HG02970 (cell line): ENCODE data around the gene SOCS3.
A peak's percentile ranks its signal among the peaks of the same experiment; 100 is the strongest.

Experiments used
- ATAC-seq: cut with Tn5 transposase; IDR thresholded peaks from one replicate; pipeline ENCODE4 v1.9.1; 2021; ENCODE audit warnings: mild to moderate bottlenecking, moderate library complexity, moderate number of reproducible peaks; ENCODE audit not compliant: unreplicated experiment, low FRiP score

SOCS3 gene

DNA sequence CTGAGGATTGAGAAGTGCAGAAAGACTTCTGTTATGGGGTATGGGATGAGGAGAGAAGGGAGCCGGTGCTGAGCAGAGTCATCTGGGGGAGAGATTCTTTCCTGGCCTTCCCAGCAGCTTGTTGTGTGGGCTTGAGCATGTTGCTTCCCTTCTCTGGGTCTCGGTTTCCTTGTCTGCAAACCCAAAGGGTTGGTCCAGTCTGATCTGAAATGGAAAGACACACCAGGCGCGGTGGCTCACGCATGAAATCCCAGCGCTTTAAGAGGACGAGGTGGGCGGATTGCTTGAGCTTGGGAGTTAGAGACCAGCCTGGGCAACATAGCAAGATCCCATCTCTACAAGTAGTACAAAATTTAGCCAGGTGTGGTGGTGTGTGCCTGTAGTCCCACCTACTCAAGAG lies 6.0 kb downstream of the SOCS3 start:
- ATAC-seq: no peak

DNA sequence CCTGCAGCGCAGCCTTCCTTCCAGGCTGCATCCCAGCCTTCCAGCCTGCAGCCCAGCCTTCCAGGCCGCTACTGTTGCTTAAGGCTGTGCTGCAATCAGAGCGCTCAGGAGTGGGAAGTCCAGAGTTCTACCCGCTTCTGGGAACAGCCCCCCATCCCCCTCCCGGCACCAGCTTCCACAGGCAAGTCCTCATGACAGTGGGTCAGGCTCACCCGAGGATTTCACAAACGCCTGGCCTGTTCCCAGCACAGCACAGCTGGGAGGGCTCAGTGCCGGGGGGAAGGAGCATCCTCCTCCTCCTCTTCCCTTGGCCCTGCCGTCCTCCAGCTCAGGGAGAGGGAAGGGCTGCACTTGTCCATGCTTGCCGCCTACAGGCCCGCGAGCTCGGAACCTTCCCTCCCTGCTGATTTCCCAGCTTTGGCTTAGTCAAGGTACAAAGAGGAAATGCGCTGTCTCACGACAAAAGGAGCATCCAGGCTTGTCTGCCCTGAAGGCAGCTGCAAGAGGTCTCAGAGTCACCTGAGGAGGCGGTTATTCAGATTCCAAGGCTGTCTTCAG lies 8.3 kb downstream of the SOCS3 start:
- no peak for ATAC-seq

DNA sequence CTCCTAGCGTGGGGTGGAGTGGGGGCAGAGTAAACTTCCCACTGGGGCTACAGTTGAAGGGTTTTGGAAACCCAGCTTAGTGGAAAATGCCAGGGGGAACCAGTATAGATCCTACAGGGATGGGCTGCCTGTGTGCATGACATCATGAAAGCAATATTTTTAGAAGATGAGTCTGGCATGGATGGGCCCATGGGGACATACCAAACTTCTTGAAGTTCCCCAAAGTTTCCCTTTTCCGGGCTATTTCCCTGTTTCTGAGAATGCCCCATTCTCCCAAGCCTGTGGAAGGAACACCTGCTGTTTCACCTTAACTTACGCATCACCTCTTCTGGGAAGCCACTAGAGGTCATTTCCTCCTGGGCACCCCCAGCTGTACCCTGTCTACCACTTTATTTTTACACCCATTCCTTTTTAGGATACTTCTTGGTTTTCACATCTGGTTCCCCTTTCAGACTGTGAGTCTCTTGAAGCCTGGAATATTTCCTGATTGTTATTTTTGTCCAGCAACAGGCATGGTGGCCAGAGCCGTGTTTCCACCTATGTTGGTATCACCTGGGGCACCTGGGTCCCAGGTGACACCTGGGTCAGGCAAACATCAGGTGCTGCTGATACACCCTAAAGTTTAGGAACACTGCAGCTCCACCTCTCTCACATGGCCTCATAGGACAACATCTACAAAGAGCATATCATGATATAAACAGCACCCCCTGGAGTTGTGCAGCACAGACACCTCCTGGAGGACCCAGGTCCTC lies 9.8 kb downstream of the SOCS3 start:
- no peak for ATAC-seq

DNA sequence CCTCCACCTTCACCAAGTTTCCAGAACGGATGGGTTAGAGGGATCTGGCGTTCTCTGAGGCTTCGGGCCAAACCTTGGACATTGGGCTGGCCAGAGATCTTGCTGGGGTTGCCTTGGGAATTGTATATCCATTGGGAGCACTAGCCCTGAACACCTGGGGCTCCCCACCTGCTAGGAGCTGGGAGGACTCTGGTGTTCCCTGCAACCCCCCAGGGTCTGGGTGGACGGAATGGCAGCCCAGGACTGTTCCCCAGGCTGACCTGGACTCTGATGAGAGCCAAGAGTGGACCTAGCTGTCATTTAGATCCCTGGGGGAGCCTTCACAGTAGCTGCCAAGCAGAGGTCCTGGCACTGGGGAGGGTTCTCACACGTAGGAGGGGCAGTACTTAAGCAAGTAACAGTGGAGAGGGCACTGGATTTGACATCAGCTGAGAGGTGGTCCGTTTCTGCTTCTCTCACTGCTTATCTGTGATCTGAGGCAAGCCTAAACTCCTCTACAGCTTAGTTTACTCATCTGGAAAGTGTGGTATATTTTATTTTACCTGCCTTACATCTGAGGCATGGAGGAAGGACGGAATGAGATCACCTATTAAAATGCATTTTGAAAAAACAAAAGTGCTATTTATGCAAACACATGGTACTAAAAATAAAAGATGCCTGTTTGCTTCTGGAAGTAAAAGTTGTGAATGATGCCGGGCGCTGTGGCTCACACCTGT lies 11.7 kb downstream of the SOCS3 start:
- no peak for ATAC-seq

DNA sequence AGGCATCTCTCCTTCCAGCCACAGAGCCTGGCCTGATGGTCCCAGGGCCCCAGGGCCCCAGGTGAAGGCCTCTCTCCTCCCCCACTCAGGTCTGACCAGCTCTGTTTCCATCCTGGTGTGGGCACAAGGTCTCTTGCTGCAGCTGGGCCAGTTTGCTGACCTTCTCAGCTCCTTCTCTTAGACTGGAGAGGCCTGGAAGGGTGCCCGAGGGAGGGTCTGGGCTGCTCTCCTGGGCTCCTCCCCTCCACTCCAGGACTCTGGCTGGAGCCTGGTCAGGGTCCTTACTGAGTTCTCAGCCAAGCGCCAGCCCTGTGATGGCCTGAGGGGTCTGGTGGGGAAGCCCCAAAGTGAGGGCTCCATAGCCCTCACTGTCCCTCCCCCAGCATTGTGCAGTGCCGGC lies 12.4 kb downstream of the SOCS3 start:
- no peak for ATAC-seq

DNA sequence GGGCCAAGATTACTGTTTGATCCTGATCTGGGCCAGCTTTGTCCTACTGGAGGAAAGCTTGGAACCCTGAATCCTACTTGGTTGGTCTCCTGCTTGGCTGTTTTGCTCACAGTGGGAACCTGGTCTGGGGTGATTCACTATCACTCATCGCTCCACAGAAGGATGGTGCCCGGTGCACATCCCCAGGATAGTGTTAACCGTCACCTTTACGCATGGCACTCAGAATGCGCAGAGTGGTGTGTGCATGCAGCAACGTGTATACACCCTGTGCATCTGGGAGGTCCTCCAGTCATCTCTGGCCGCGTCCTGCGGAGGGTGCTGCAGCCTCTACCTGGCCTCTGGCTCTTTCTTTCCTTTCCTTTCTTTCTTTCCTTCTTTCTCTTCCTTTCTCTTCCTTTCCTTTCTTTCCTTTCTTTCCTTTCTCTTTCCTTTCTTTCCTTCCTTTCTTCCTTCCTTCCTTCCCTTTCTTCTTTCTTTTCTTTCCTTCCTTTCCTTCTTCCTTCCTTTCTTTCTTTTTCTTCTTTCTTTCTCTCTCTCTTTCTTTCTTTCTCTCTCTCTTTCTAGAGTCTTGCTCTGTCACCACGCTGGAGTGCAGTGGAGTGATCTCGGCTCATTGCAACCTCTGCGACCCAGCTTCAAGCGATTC lies 13.1 kb downstream of the SOCS3 start:
- no peak for ATAC-seq

DNA sequence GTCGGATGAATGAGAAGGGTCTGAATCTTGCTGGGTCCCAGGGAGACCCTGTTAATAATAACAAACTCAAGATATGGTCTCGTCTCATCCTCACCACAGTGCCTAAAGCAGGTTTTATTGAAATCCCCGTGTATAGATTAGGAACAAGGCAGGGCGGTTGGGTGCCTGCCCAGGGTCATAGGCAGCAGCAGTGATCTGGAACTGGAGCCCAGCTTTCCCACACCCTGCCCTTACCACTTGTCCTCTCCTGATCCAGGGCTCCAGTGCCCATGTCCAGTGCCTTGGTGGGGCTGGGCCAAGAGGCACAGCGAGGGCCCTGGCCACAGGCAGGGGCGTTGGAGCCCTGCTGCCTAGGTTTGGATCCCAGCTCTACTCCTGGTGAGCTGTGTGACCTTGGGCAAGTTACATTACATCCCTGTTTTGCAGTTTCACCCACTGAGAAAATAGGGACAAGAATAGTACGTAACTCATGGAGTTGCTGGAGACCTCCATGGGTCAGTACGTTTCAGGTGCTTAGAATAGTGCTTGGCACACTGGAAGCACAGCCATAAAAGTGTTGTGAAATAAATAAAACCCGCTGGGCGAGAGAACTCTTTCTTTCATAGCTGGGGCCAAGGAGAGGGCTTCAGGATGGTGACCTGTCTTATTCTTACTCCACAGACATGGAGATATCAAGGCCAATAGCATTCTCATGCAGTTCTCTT lies 13.9 kb downstream of the SOCS3 start:
- no peak for ATAC-seq

DNA sequence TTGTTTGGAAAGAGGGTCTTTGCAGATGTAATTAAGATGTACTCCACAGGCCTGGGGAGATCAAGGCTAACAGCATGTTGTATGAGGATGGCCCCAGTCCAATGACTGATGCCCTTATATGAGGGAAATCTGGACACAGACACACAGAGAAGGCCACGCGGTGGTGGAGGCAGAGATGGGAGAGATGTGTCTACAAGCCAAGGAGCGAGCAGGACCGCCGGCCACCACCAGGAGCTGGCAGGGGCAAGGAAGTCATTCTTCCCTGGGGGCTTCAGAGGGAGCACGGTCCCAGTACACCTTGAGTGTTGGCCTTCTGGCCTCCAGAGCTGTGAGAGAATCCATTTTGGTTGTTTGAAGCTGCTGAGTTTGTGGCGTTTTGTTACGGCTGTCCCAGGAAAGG lies 14.7 kb downstream of the SOCS3 start:
- no peak for ATAC-seq

DNA sequence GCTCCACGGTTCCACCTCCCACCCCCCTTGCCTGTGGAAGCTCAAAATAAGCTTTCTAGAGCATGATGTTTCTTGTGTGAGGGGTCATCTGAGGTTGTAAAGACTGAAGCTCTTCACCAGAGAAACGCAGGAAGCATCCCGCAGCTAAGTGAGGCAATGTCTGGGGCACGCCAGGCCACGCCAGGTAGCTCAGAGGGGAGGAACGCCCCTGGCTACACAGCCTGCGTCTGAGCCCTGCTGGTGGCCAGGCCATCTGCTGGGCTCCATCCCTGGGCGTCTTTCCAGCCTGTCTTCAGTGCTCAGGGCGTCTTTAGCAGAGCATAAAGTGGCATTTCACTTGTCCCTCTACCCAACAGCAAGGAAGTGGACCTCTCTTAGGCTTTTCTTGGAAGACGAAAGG lies 15.2 kb downstream of the SOCS3 start:
- ATAC-seq: no peak

DNA sequence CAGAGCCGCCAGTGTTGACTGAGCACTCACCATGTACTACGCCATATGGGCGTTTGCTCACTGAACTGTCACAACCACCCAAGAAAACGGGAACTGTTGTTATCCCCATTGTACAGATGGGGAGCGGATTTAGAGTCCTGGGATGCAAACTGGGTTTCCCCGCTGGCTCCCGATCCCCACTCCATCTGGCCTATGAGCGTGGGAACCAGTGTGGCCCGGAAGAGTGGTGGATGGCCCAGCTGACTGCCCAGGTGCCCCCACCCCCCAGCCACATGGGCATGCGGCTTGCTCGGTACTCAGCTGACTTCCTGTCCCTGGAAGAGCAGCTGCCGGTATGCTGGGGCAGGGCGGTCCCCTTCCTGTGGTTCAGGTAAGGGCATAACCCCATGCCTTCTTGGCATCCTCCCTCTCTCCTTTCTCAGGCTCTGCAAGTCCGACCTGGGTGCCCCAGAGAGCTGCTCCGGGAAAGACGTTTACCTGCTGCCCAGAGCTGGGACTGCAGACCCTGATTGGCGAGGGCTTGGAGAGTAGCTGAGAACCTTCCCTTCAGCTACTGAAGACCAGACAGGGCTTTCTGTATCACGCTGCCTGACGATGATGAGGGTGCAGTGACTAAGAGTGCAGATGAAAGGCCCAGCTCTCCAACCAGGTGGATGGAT lies 16.2 kb downstream of the SOCS3 start:
- ATAC-seq: no peak

DNA sequence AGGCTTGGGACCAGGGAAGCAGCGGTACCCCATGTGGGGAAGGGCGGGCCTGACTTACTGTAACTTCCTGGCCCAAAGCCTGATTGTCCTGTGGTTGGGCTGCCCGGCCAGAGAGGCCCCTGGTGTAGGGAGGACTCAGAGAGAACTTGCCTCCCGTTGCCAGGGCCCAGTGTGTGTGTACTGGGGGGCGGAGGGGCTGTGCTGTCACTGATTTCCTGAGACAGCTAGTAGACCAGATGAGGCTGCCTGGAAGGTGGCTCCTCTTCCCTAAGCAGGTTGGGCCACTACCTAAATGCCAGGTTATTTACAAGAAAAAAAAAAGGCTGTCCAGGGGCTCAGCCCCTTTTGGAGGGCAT lies 16.7 kb downstream of the SOCS3 start:
- ATAC-seq: no peak

DNA sequence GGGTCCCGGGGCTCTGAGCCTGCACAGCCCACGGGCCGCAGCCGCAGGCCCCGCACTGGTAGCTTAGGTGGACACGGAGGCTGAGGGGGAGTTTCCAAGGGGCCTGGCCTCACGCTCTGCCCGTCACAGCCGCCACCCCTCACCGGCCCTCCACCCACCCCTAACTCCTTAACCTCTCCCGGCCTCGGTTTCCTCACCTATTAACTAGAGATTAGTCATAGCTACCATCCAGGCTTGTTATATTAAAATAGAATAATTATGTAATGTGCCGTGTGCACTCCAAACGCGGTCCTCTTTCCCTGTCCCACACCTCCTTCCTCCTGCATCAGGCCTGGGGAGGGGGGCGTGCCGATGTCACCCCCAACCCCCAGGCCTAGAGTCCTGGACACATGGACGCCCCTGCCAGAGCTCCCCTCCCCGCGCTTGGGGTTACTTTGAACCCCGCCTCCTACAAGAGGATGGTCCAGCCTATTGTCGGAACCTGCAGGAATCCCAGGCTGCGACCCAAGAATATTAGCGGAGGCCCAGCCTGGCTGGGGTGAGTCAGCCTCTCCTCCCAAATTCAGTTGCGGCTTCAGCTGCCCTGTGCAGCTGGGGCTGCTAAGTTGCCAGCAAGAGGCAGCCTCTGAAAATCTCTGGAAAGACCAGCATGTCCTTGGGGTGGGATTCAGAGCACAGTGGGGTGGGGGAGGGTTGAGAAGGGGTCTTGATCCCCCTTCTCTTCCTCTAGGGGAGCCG lies 17.3 kb downstream of the SOCS3 start:
- no peak for ATAC-seq

DNA sequence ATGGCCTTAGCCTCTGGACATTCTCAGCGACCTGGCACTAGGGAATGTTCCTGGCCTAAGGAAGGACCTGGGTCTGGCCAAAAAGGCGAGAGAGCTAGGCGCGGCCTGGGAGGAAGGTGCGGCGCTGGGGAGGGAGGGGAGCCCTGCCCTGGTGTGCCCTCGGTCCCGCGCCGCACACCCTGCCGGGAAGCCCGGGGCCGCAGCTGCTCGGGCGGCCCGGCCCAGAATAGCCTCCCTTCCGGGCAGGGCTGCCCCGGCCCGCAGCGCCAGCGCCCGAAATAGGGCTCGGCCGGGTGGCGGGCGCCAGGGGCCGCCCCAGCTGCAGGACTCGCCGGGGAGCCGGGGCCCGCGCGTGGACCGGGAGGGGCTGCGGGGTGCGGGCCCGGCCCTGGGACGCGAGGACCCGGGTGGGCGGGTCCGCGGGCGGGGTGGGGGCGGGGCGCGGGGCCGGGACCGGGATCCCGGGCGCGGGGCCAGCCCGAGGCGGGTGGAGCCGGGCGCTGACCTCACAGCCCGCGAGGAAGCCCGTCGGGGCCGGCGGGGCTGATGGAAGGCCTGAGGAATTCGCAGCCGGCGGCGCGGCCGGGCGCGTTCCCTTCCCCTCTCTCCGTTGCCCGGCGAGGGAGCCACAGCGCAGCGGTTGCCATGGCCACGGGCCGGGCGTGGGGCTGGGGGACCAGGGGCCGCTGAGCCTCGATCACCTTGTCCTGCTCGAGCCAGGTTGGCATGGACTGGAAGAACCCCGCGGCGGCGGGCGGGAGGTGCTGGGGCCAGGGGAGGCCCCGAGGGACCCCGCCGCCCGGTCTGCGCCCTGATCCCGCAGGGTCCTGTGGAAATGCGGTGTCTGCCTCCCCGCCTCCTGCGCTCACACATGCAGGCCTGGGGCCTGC lies 18.1 kb downstream of the SOCS3 start:
- no peak for ATAC-seq

DNA sequence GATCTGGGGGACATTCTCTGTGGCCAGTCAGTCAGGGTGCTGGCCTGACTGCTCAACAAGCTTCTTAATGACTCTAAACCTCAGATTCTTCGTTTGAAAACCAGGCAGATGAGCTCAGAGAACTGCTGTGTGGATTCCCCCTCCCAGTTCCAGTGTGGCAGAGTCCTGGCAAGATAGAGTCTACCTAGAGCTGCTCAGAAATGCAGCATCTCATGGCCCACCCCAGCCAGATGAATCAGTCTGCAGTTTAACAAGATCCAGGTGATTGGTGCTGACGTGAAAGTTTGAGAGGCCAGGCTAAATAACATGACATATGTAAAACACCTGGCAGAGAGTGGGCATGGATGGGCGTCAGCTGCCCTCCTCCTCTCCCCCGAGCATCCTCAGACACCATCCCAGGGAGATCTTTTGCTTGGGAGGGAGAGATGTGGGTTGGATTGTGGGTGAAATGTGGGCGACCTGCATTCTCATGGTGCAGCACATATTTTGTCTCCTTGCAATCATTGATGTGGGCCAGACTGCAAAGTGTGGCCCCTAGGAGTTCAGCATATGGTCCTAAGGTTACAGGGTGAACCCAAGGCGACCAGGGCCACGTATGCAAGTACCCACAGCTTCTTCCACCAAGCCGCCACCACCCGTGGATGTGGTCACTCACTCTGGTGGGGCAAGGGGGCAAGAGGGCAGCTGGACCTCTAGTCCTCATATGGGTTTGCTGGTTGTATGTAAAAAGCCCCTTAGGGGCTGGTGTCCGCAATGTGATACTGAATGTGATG lies 19.5 kb downstream of the SOCS3 start:
- ATAC-seq: no peak

DNA sequence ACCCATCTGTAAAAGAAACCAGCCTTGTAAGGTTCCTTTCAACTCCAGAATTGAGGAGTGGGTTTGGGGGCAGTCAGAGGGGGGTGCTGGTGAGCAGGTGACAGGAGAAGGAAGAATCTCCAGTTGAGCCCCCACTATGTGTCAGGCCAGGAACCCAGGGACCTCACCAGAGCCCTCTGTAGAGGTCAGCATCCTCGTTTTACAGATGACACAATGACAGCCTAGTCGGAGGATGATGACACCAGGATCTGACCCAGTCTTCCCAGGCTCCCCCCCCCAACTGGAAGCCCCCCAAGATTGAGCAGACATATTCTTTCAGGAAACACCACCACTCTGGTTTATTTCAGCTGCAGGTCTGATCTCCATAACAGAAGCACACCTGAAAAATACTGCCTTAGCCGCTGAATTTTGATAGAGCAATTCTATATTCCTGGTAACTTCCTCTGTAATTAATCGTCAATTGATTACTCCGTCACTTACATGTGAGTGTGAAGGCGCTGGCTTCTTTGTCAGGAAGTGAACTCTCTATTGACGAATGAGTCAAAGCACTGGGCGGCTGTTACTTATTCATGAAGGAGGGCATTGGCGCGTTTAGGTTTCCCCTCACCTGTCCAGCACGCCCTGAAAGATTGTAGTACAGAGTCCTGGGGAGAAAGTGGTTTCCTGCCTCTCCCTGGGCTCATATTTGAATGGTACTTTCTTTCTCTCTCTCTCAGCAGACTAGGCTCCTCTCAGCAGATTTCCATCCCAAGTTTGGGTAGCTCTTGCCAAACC lies 21.2 kb downstream of the SOCS3 start:
- no peak for ATAC-seq

DNA sequence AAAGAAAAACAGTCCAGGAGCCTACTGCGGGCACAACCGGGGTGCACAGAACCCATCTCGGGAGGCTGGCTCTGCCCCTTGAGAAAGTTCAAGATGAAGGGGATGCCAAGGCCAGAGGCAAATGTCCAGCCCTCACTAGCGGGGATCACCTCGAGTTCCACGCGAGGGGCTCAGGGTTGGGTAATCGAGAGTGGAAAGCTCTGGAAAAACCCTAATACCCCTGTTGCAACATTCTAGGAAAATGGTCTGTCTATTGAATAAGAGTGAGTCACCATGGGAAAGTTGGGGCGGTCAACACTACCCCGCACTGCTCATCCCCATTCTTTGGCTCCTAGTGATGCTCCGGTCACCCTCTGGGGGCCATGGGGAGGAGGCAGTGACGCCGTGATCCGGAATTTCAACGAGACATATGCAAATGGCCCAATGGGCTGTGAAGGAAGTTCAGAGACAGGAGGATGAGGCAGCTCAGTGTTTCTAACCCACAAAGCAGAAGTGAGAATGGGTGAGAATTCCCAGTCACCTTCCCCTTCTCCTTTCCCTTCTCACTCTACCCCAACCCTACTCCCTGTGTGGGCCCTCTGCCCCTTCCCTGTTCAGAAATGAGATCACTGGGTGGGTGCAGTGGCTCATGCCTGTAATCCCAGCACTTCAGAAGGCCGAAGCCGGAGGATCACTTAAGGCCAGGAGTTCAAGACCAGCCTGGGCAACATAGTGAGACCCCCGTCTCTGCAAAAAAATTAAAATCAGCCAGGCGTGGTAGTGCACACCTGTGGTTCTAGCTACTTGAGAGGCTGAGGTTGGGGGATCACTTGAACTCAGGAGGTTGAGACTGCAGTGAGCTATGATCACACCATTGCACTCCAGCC lies 22.4 kb downstream of the SOCS3 start:
- peak; percentile 57 for ATAC-seq
